ENCODE measurements around the gene PRKG1. TPM values are rescaled to one million over a fixed set of nuclear protein-coding genes. Genes with fewer than 3 reads are reported as not detected.

The PRKG1 gene
- total and polyA plus RNA-seq, 2 experiments from 2014 or later, result 18.2 to 21.1 TPM

DNA sequence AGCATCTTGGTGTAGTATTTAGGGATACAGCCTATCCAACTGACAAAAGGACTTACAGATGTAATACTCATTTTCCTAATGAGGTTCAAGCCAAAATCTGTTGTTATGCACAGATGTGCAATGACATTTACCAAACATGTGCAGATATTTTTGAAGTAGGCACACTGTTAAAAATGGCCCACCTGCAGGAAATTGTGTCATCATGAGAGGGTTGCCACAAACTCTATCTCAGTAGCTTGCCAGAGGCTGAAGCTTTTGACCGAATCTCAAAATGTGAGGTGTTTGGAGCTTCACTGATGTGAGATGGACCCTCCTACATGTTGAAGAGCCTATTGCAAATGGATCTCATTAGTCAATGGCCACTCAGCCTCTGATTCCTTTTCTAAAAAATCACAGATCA is 714.8 kb downstream of the PRKG1 start:
- no peak overlapping the region for H2AFZ ChIP-seq
- H4K20me1 ChIP-seq (replicated peaks; ENCODE audit: insufficient read depth), result no peaks in the 10 kb centered on the region
- no peak overlapping the region for H3K27ac ChIP-seq (ENCODE audit: low read depth)
- no peak for TF ChIP-seq JUNB (IDR thresholded peaks at IDR 0.05; ENCODE audit: unreplicated experiment)
- TF ChIP-seq, protein P1, sequence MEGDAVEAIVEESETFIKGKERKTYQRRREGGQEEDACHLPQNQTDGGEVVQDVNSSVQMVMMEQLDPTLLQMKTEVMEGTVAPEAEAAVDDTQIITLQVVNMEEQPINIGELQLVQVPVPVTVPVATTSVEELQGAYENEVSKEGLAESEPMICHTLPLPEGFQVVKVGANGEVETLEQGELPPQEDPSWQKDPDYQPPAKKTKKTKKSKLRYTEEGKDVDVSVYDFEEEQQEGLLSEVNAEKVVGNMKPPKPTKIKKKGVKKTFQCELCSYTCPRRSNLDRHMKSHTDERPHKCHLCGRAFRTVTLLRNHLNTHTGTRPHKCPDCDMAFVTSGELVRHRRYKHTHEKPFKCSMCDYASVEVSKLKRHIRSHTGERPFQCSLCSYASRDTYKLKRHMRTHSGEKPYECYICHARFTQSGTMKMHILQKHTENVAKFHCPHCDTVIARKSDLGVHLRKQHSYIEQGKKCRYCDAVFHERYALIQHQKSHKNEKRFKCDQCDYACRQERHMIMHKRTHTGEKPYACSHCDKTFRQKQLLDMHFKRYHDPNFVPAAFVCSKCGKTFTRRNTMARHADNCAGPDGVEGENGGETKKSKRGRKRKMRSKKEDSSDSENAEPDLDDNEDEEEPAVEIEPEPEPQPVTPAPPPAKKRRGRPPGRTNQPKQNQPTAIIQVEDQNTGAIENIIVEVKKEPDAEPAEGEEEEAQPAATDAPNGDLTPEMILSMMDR (conservative IDR thresholded peaks at IDR 0.05; ENCODE audit: low read depth in 2 of 2), result no peak
- no peak for TF ChIP-seq EZH2phosphoT487 (IDR thresholded peaks at IDR 0.05; ENCODE audit: unreplicated experiment)
- TF ChIP-seq NANOG (IDR thresholded peaks at IDR 0.05; ENCODE audit: borderline replicate concordance), result no peak
- TF ChIP-seq, protein P2, sequence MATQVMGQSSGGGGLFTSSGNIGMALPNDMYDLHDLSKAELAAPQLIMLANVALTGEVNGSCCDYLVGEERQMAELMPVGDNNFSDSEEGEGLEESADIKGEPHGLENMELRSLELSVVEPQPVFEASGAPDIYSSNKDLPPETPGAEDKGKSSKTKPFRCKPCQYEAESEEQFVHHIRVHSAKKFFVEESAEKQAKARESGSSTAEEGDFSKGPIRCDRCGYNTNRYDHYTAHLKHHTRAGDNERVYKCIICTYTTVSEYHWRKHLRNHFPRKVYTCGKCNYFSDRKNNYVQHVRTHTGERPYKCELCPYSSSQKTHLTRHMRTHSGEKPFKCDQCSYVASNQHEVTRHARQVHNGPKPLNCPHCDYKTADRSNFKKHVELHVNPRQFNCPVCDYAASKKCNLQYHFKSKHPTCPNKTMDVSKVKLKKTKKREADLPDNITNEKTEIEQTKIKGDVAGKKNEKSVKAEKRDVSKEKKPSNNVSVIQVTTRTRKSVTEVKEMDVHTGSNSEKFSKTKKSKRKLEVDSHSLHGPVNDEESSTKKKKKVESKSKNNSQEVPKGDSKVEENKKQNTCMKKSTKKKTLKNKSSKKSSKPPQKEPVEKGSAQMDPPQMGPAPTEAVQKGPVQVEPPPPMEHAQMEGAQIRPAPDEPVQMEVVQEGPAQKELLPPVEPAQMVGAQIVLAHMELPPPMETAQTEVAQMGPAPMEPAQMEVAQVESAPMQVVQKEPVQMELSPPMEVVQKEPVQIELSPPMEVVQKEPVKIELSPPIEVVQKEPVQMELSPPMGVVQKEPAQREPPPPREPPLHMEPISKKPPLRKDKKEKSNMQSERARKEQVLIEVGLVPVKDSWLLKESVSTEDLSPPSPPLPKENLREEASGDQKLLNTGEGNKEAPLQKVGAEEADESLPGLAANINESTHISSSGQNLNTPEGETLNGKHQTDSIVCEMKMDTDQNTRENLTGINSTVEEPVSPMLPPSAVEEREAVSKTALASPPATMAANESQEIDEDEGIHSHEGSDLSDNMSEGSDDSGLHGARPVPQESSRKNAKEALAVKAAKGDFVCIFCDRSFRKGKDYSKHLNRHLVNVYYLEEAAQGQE (IDR thresholded peaks at IDR 0.05; ENCODE audit: unreplicated experiment), result no peak
- TF ChIP-seq CREB1 (CRISPR knock-in tag; IDR thresholded peaks at IDR 0.05; ENCODE audit: low read depth), result no peak
- TF ChIP-seq STAT1 (IDR thresholded peaks at IDR 0.05; ENCODE audit: unreplicated experiment), result no peak
- no peak for TF ChIP-seq ZNF114 (CRISPR knock-in tag; IDR thresholded peaks at IDR 0.05)
- TF ChIP-seq POLR2AphosphoS5 (IDR thresholded peaks at IDR 0.05; ENCODE audit: low read depth), result no peak
- no peak for TF ChIP-seq ZNF331 (CRISPR knock-in tag; IDR thresholded peaks at IDR 0.05; ENCODE audit: low read depth)
- TF ChIP-seq, protein P3, sequence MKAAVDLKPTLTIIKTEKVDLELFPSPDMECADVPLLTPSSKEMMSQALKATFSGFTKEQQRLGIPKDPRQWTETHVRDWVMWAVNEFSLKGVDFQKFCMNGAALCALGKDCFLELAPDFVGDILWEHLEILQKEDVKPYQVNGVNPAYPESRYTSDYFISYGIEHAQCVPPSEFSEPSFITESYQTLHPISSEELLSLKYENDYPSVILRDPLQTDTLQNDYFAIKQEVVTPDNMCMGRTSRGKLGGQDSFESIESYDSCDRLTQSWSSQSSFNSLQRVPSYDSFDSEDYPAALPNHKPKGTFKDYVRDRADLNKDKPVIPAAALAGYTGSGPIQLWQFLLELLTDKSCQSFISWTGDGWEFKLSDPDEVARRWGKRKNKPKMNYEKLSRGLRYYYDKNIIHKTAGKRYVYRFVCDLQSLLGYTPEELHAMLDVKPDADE (IDR thresholded peaks at IDR 0.05), result no peak
- TF ChIP-seq EZH2 (IDR thresholded peaks at IDR 0.05; ENCODE audit: low read depth, unreplicated experiment), result no peak
- TF ChIP-seq, protein P4, sequence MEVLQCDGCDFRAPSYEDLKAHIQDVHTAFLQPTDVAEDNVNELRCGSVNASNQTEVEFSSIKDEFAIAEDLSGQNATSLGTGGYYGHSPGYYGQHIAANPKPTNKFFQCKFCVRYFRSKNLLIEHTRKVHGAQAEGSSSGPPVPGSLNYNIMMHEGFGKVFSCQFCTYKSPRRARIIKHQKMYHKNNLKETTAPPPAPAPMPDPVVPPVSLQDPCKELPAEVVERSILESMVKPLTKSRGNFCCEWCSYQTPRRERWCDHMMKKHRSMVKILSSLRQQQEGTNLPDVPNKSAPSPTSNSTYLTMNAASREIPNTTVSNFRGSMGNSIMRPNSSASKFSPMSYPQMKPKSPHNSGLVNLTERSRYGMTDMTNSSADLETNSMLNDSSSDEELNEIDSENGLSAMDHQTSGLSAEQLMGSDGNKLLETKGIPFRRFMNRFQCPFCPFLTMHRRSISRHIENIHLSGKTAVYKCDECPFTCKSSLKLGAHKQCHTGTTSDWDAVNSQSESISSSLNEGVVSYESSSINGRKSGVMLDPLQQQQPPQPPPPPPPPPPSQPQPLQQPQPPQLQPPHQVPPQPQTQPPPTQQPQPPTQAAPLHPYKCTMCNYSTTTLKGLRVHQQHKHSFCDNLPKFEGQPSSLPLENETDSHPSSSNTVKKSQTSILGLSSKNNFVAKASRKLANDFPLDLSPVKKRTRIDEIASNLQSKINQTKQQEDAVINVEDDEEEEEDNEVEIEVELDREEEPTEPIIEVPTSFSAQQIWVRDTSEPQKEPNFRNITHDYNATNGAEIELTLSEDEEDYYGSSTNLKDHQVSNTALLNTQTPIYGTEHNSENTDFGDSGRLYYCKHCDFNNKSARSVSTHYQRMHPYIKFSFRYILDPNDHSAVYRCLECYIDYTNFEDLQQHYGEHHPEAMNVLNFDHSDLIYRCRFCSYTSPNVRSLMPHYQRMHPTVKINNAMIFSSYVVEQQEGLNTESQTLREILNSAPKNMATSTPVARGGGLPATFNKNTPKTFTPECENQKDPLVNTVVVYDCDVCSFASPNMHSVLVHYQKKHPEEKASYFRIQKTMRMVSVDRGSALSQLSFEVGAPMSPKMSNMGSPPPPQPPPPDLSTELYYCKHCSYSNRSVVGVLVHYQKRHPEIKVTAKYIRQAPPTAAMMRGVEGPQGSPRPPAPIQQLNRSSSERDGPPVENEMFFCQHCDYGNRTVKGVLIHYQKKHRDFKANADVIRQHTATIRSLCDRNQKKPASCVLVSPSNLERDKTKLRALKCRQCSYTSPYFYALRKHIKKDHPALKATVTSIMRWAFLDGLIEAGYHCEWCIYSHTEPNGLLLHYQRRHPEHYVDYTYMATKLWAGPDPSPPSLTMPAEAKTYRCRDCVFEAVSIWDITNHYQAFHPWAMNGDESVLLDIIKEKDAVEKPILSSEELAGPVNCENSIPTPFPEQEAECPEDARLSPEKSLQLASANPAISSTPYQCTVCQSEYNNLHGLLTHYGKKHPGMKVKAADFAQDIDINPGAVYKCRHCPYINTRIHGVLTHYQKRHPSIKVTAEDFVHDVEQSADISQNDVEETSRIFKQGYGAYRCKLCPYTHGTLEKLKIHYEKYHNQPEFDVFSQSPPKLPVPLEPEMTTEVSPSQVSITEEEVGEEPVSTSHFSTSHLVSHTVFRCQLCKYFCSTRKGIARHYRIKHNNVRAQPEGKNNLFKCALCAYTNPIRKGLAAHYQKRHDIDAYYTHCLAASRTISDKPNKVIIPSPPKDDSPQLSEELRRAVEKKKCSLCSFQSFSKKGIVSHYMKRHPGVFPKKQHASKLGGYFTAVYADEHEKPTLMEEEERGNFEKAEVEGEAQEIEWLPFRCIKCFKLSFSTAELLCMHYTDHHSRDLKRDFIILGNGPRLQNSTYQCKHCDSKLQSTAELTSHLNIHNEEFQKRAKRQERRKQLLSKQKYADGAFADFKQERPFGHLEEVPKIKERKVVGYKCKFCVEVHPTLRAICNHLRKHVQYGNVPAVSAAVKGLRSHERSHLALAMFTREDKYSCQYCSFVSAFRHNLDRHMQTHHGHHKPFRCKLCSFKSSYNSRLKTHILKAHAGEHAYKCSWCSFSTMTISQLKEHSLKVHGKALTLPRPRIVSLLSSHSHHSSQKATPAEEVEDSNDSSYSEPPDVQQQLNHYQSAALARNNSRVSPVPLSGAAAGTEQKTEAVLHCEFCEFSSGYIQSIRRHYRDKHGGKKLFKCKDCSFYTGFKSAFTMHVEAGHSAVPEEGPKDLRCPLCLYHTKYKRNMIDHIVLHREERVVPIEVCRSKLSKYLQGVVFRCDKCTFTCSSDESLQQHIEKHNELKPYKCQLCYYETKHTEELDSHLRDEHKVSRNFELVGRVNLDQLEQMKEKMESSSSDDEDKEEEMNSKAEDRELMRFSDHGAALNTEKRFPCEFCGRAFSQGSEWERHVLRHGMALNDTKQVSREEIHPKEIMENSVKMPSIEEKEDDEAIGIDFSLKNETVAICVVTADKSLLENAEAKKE (CRISPR knock-in tag; IDR thresholded peaks at IDR 0.05), result no peak
- Mint-ChIP-seq H3K27ac (no peak overlapping the region), H3K9me3 (peaks cover 5% of the 10 kb centered on the region; the same call in 1 of the 3 replicates), H3K36me3 (ENCODE audit: low read depth) (no peaks in the 10 kb centered on the region), H3K27me3 (ENCODE audit: insufficient read depth, low read depth, poor library complexity) (peaks cover 2% of the 10 kb centered on the region), H3K4me3 (no peak overlapping the region), H3K4me1 (no peaks in the 10 kb centered on the region; the same call in 1 of the 3 replicates)
- no peaks in the 10 kb centered on the region for H3K36me3 ChIP-seq (ENCODE audit: insufficient read depth)
- H3K4me2 ChIP-seq, result no peak overlapping the region
- no peaks in the 10 kb centered on the region for H3K9me2 ChIP-seq (ENCODE audit: insufficient read depth)
- no peak overlapping the region for H3K4me3 ChIP-seq
- no peaks in the 10 kb centered on the region for H3K79me2 ChIP-seq (replicated peaks; ENCODE audit: insufficient read depth)
- H3F3A ChIP-seq (replicated peaks; ENCODE audit: low read depth), result no peaks in the 10 kb centered on the region
- no peaks in the 10 kb centered on the region for H3K4me1 ChIP-seq (ENCODE audit: insufficient read depth)
- H3K27me3 ChIP-seq (ENCODE audit: insufficient read depth), result no peaks in the 10 kb centered on the region
- no peak for ATAC-seq
- DNase-seq (ENCODE audit: low spot score), result no peak

All from GM23338 (cell line).